Ascending aorta (tissue), 2 donors: Measurements from ENCODE around the gene SFTA2. TPM values are rescaled to one million over a fixed set of nuclear protein-coding genes. Genes with fewer than 3 reads are reported as not detected.

Experiments
- DNase-seq, 2 donors: peaks; one replicate each; pipeline ENCODE4 v3.0.0-alpha.2; 2019; ENCODE audit warnings: low spot score in 2 of 2
- H3K27ac ChIP-seq, 2 donors: fragments of 200-600 bp; sonication (generic); one replicate each; pipeline ENCODE4 v1.5.1; 2016 to 2017; ENCODE audit warnings: mild to moderate bottlenecking in 1 of 2
- H3K27me3 ChIP-seq: fragments of 200-600 bp; sonication (generic); one replicate; pipeline ENCODE4 v1.5.1; 2017
- H3K36me3 ChIP-seq, 2 donors: fragments of 200-600 bp; sonication (generic); one replicate each; pipeline ENCODE4 v1.5.1; 2016
- H3K4me1 ChIP-seq, 2 donors: fragments of 200-600 bp; sonication (generic); one replicate each; pipeline ENCODE4 v1.5.1; 2016 to 2017; ENCODE audit warnings: mild to moderate bottlenecking in 1 of 2
- H3K4me3 ChIP-seq, 2 donors: fragments of 200-600 bp; sonication (generic); one replicate each; pipeline ENCODE4 v1.5.1; 2016 to 2017; ENCODE audit warnings: mild to moderate bottlenecking in 1 of 2
- H3K9me3 ChIP-seq, 2 donors: fragments of 200-600 bp; sonication (generic); one replicate each; pipeline ENCODE4 v1.5.1; 2016
- intact Hi-C: fragments of 100-400 bp; cut with DNase I; formaldehyde crosslinking; loops from one replicate; pipeline ENCODE4 v1.15.1; 2023
- total RNA-seq: library from RNA; depleted of rRNA; stranded (reverse); fragments of >200 nt; gene quantifications from one replicate; pipeline ENCODE4 v1.1.0, GENCODE V29; 2016
- TF ChIP-seq, protein P1 (sequence below), 3 experiments: fragments of 200-600 bp in 2 of 3; fragments of 450-650 bp in 1 of 3; sonication (generic) in 2 of 3; IDR thresholded peaks; one replicate each; pipeline ENCODE4 v1.5.1; 2016 to 2019; ENCODE audit warnings: antibody characterized with exemption in 3 of 3, mild to moderate bottlenecking in 1 of 3, moderate library complexity in 1 of 3

SFTA2 gene
- total RNA-seq, 1 donor from 2014 or later, result not detected

DNA sequence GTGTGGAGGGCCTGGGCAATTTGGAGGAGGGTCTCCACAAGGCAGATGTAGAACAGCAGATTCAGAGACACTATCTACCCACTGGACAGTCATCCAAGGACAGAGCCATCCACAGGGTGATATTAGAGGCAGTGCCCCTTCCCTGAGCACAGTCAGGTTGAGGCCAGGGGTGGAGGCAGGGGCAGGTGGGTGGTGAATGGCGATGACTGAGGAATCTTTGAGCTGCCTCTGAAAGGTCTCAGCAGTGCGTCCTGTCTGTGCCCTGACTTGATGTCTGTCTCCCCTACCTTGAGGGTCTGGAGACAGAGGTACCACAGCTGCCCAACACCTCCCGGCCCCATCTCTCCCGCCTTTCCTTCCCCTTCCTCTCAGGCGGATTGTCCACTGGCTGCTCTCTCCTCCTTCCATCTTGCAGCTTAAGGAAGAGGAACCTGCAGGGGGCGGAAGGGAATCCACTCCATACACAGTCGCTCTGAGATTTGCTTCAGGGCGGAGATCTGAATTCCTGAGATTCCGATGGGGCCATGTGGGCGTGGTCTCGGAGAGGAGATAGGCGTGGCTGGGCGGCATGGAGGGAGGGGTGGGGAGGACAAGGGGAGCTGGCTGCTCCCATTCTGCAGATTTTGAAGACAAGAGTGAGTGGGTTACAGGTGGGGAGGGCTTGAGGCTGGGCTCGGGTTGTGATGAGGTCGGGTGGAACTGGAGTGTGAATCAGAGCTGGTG, 10.5 kb upstream of the SFTA2 start:
- TF ChIP-seq, protein P1, sequence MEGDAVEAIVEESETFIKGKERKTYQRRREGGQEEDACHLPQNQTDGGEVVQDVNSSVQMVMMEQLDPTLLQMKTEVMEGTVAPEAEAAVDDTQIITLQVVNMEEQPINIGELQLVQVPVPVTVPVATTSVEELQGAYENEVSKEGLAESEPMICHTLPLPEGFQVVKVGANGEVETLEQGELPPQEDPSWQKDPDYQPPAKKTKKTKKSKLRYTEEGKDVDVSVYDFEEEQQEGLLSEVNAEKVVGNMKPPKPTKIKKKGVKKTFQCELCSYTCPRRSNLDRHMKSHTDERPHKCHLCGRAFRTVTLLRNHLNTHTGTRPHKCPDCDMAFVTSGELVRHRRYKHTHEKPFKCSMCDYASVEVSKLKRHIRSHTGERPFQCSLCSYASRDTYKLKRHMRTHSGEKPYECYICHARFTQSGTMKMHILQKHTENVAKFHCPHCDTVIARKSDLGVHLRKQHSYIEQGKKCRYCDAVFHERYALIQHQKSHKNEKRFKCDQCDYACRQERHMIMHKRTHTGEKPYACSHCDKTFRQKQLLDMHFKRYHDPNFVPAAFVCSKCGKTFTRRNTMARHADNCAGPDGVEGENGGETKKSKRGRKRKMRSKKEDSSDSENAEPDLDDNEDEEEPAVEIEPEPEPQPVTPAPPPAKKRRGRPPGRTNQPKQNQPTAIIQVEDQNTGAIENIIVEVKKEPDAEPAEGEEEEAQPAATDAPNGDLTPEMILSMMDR (IDR thresholded peaks at IDR 0.05), result peak in 1 of 3 experiments; percentile 27
- Histone ChIP-seq H3K4me3 (no peak overlapping the region), H3K27me3 (no peaks in the 10 kb centered on the region), H3K9me3 (no peaks in the 10 kb centered on the region), H3K36me3 (no peaks in the 10 kb centered on the region), H3K4me1 (no peaks in the 10 kb centered on the region), H3K27ac (no peak overlapping the region)
- intact Hi-C loops, result no loop called here
- DNase-seq, result peak in 1 of 2 donors; percentile 67

DNA sequence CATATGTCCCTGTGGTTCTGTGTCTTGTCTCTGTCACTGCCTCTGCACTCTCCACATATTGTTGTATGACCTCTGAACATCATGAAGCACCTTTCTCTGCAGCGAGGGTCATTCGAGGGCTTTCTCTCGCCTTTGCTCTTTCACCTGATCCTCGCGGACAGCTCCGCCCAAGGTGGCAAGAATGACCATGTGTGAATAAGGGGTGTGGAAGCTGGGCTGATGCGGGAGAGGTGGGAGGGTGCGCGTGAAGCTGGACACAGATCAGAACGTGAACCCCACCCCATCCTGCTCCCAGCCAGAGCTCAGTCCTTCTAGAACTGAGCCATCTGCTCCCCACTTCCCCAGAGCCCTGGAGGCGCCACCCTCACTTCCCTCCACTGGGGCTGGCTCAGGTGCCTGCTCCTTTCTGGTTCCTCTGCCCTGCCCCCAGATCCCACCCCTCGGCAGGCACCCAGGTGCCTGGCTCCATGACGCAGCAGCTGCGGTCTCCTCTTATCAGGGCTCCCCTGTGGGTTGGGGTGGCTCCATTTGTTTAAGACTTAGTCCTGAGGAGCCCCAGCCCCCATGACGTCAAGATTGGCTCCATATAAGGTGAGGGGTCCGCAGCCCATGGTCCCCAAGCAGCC, 8.5 kb upstream of the SFTA2 start, which contains the start of gene MUCL3:
TSS of gene MUCL3 (plus strand) at position 613 of the 626 bp plus-strand sequence. CDS start 27 bp downstream, outside the sequence.
- Histone ChIP-seq H3K27me3 (no peaks in the 10 kb centered on the region), H3K27ac (no peak within 1 kb of the TSS), H3K9me3 (no peaks in the 10 kb centered on the region), H3K36me3 (no peaks in the 10 kb centered on the region), H3K4me3 (no peak within 1 kb of the TSS), H3K4me1 (no peaks in the 10 kb centered on the region)
- TF ChIP-seq, protein P1 (IDR thresholded peaks at IDR 0.05), result no peak
- no peak for DNase-seq
- intact Hi-C loops, result no loop called here

DNA sequence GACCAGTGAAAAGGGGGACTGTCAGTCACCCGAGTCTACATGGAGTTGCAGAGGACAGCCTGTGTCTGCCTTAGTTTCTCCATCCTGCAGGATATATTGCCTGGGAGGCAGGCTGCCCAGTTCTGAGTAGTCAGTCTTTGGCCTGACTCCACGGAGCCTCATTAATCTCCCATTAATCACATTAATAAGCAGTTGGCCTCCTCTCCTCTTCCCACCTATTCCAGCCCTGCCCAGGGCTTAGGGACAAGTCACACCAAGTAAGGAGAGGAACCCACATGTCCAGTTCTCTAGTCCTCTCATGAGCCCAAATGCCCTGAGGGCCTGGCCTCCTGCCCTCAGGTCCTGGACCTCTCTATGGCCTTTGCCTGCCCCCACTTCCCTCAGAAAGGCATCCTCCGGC, 7.5 kb upstream of the SFTA2 start:
- Histone ChIP-seq H3K36me3 (no peaks in the 10 kb centered on the region), H3K9me3 (no peaks in the 10 kb centered on the region), H3K27ac (no peak overlapping the region), H3K4me3 (no peak overlapping the region), H3K27me3 (no peaks in the 10 kb centered on the region), H3K4me1 (no peaks in the 10 kb centered on the region)
- no peak for DNase-seq
- intact Hi-C loops, result no loop called here
- TF ChIP-seq, protein P1 (IDR thresholded peaks at IDR 0.05), result no peak

DNA sequence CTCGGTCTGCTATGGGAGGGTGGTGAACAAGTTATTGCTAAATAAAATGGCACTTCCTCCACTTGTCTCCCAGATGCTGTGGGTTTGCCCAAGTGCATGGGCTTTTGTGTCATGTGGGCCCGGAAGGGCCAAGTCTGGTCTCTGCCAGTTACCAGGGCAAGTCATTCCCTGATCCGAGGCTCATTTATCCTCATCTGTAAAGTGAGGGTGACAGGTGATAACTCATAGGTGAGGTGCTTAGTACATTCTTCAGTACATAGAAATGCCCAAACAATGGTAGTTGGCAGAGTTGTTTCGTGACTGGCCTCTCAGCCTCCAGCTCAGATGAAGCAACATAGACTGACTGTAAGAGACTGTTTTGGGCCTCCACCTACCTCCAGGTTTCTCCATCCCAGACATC, 6.8 kb upstream of the SFTA2 start:
- Histone ChIP-seq H3K36me3 (no peaks in the 10 kb centered on the region), H3K9me3 (no peaks in the 10 kb centered on the region), H3K27ac (no peak overlapping the region), H3K27me3 (no peaks in the 10 kb centered on the region), H3K4me3 (no peak overlapping the region), H3K4me1 (no peaks in the 10 kb centered on the region)
- DNase-seq, result no peak
- TF ChIP-seq, protein P1 (IDR thresholded peaks at IDR 0.05), result no peak
- intact Hi-C loops, result no loop called here

DNA sequence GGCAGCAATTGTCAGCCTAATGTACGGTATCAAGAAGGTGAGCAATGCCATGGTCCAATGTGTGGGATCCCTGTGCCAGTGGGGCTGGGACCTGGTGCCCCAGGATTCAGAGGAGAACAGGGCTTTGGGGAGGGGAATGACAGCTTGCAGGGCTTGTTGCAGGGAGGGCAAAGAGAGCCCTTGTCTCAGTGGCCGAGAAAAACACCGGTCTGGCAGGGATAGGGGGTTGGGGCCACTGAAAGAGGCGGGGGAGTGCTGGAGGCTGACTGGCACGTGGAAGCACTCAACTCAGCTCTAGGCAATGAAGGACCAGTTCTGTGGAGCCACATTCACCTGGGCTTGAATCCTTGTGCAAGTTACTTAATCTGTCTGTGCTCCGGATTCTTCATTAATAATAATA, 5.3 kb upstream of the SFTA2 start:
- intact Hi-C loops, result no loop called here
- Histone ChIP-seq H3K36me3 (no peaks in the 10 kb centered on the region), H3K27ac (no peak overlapping the region), H3K4me1 (no peaks in the 10 kb centered on the region), H3K9me3 (no peaks in the 10 kb centered on the region), H3K27me3 (no peaks in the 10 kb centered on the region), H3K4me3 (no peak overlapping the region)
- no peak for DNase-seq
- TF ChIP-seq, protein P1 (IDR thresholded peaks at IDR 0.05), result no peak
